ENCODE data around the gene SORCS1. TPM values are rescaled to one million over a fixed set of nuclear protein-coding genes. Genes with fewer than 3 reads are reported as not detected.

Gene SORCS1
- total RNA-seq, 1 donor from 2014 or later = 11.1 TPM

DNA sequence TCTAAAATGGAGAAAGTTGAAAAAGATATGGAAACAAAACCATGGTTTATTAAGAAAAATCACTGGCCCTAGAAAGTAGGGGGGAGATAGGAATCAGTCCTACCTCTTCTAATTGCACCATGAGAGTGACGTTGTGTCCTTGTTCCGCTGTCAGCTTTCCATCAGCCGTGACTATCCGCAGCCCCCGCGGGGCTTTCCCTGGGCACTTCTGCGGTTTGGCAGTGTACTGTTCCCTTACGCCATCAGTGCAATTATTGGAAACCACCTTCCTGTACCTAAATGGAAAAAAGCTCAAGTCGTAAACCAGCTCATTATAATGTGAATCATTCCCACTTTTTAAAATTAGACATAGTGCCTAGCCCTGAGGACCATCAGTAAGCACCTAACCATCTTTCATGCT, 512.2 kb downstream of the SORCS1 start:
- H3K36me3 Mint-ChIP-seq = no peaks in the 10 kb centered on the region
- no peaks in the 10 kb centered on the region for H3K9me3 Mint-ChIP-seq
- Histone ChIP-seq H3K79me2 (ENCODE audit: low read depth) (no peaks in the 10 kb centered on the region), H3K9me3 (ENCODE audit: low read depth) (no peaks in the 10 kb centered on the region), H2AFZ (replicated peaks) (no peak overlapping the region), H3K27me3 (no peaks in the 10 kb centered on the region), H3K9ac (no peak overlapping the region), H3F3A (ENCODE audit: low read depth) (no peaks in the 10 kb centered on the region), H3K4me2 (no peak overlapping the region), H3K4me3 (no peak overlapping the region), H3K4me1 (no peaks in the 10 kb centered on the region), H3K27ac (no peak overlapping the region), H3K36me3 (no peaks in the 10 kb centered on the region), H4K20me1 (ENCODE audit: low read depth) (no peaks in the 10 kb centered on the region)
- H3K27ac Mint-ChIP-seq = no peak overlapping the region
- no peaks in the 10 kb centered on the region for H3K4me1 Mint-ChIP-seq
- no peak overlapping the region for H3K4me3 Mint-ChIP-seq
- no peak for DNase-seq (ENCODE audit: low spot score)
- TF ChIP-seq, protein P1, sequence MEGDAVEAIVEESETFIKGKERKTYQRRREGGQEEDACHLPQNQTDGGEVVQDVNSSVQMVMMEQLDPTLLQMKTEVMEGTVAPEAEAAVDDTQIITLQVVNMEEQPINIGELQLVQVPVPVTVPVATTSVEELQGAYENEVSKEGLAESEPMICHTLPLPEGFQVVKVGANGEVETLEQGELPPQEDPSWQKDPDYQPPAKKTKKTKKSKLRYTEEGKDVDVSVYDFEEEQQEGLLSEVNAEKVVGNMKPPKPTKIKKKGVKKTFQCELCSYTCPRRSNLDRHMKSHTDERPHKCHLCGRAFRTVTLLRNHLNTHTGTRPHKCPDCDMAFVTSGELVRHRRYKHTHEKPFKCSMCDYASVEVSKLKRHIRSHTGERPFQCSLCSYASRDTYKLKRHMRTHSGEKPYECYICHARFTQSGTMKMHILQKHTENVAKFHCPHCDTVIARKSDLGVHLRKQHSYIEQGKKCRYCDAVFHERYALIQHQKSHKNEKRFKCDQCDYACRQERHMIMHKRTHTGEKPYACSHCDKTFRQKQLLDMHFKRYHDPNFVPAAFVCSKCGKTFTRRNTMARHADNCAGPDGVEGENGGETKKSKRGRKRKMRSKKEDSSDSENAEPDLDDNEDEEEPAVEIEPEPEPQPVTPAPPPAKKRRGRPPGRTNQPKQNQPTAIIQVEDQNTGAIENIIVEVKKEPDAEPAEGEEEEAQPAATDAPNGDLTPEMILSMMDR (IDR thresholded peaks at IDR 0.05) = no peak
- TF ChIP-seq EZH2phosphoT487 (IDR thresholded peaks at IDR 0.05) (no peak), EZH2 (IDR thresholded peaks at IDR 0.05) (no peak)
- no peaks in the 10 kb centered on the region for H3K27me3 Mint-ChIP-seq (ENCODE audit: insufficient read depth, low read depth)

DNA sequence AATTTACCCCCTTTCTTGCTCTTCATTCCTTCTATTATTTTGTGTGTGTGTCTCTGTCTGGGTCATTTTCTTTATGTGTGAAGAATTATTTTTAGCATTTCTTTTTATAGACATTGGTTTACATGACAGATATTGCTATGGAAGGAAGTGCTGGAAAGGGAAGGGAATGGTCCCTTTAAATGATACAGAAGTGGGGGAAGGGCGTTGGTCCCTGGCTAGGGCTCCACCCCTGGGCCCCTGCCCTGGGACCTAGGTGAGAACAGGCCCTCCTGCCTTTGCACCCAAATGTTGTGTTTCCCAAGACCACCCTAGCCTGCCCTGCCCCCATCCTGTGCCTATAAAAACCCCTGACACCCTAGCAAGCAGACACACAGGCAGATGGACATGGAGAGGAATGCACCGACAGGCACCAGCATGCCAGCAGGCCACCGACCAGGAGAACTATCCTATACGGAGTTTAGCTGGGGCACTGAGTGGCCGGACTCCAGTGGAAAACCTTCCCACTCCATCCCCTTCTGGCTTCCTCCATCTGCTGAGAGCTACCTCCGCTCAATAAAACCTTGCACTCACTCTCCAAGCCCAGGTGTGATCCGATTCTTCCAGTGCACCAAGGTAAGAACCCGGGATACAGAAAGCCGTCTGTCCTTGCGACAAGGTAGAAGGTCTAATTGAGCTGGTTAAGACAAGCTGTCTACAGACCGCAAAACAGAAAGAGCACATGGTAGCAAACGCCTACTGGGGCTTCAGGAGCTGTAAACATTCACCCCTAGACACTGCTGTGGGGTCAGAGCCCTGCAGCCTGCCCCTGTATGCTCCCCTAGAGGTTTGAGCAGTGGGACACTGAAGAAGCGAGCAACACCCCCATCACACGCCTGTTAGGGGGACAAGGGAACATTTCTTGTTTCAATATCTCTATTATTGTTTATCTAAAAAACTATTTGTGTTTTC, 515.7 kb downstream of the SORCS1 start:
- no peaks in the 10 kb centered on the region for H3K4me1 Mint-ChIP-seq
- H3K9me3 Mint-ChIP-seq = no peaks in the 10 kb centered on the region
- no peaks in the 10 kb centered on the region for H3F3A ChIP-seq (ENCODE audit: low read depth)
- no peak overlapping the region for H3K4me3 ChIP-seq
- no peak overlapping the region for H2AFZ ChIP-seq (replicated peaks)
- no peak overlapping the region for H3K4me2 ChIP-seq
- no peaks in the 10 kb centered on the region for H3K36me3 Mint-ChIP-seq
- H3K36me3 ChIP-seq = no peaks in the 10 kb centered on the region
- H3K79me2 ChIP-seq (ENCODE audit: low read depth) = no peaks in the 10 kb centered on the region
- H3K4me1 ChIP-seq = no peaks in the 10 kb centered on the region
- H3K27ac ChIP-seq = no peak overlapping the region
- H3K4me3 Mint-ChIP-seq = no peak overlapping the region
- no peak overlapping the region for H3K27ac Mint-ChIP-seq
- H4K20me1 ChIP-seq (ENCODE audit: low read depth) = no peaks in the 10 kb centered on the region
- no peak for DNase-seq (ENCODE audit: low spot score)
- TF ChIP-seq EZH2 (IDR thresholded peaks at IDR 0.05) (no peak), EZH2phosphoT487 (IDR thresholded peaks at IDR 0.05) (no peak)
- TF ChIP-seq, protein P1 (IDR thresholded peaks at IDR 0.05) = no peak
- no peaks in the 10 kb centered on the region for H3K9me3 ChIP-seq (ENCODE audit: low read depth)
- H3K27me3 ChIP-seq = no peaks in the 10 kb centered on the region
- H3K9ac ChIP-seq = no peak overlapping the region
- no peaks in the 10 kb centered on the region for H3K27me3 Mint-ChIP-seq (ENCODE audit: insufficient read depth, low read depth)

DNA sequence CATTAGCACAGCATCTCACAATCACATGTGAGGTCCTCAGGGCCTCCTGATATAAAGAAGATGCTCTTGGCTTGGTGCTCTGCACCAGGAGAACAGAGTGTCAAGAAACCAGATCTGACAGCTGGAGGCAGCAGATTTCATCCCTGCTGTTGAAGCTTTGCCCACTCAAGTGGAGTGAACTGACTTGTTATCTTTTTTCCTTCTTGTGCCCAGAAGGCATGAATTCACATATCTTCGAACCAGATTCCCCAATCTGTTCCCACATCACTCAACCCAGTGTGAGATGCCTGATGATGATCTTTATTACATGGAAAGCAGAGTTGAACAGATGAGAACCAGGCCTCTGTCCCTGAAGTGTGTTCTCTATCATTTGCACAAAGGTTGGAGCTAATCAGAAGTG, 521.0 kb downstream of the SORCS1 start:
- Histone ChIP-seq H3K79me2 (ENCODE audit: low read depth) (no peaks in the 10 kb centered on the region), H4K20me1 (ENCODE audit: low read depth) (no peaks in the 10 kb centered on the region), H2AFZ (replicated peaks) (no peak overlapping the region), H3K4me1 (no peaks in the 10 kb centered on the region), H3F3A (ENCODE audit: low read depth) (no peaks in the 10 kb centered on the region), H3K27ac (no peak overlapping the region), H3K4me2 (no peak overlapping the region), H3K9me3 (ENCODE audit: low read depth) (no peaks in the 10 kb centered on the region), H3K4me3 (no peak overlapping the region), H3K9ac (no peak overlapping the region), H3K27me3 (no peaks in the 10 kb centered on the region), H3K36me3 (no peaks in the 10 kb centered on the region)
- Mint-ChIP-seq H3K4me1 (no peaks in the 10 kb centered on the region), H3K4me3 (no peak overlapping the region), H3K36me3 (no peaks in the 10 kb centered on the region), H3K27me3 (ENCODE audit: insufficient read depth, low read depth) (no peaks in the 10 kb centered on the region), H3K9me3 (no peaks in the 10 kb centered on the region), H3K27ac (no peak overlapping the region)
- no peak for TF ChIP-seq EZH2phosphoT487 (IDR thresholded peaks at IDR 0.05)
- TF ChIP-seq EZH2 (IDR thresholded peaks at IDR 0.05) = no peak
- TF ChIP-seq, protein P1 (IDR thresholded peaks at IDR 0.05) = no peak
- no peak for DNase-seq (ENCODE audit: low spot score)

All from neural progenitor cell (in vitro differentiated cells).